ENCODE data around the gene WDR93.
"Not testable (repeated sequence)": the region's sequence is repeated elsewhere in the genome, so short reads cannot be mapped to it uniquely, and the experiment has no call there.

WDR93 gene

DNA sequence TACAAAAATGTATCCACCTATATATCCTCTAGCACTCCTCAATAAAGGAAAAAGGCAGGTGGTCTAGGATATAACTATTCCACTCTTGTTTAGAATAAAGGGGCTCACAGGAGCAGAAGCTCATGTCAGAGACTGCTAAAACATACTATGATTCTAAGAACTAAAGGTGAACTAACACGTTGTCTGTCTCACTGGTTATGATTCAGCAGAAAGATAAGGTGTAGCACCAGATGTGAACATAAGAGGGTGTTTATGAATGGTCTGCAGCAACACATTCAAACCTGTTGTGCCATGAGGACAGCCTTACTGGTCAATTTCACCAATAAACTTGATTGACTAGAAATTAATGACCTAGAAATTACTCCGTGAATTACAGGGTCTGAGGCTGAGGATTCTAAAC is 4.6 kb upstream of the WDR93 start:
- no peak for DNase-seq (ENCODE audit: low read depth in 3 of 3)

DNA sequence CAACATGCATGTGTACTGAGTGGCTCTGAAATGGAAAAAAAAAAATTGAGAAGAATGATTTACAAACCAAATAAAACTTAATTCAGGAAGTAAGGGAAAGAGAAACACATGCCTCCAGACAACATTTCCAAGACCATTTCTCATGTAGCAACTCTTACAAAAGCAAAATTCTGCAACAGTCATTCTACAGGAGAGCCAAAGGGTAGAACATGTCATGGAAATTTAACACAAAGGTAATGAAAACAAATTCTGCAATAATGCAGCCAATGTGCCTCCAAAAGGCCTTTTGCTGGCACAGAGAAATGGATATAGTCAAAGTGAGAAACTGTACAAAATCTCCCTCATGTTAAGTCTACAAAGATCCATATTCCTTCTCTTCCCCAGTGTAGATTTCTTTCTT is 4.1 kb upstream of the WDR93 start:
- DNase-seq (ENCODE audit: low read depth in 3 of 3): no peak

DNA sequence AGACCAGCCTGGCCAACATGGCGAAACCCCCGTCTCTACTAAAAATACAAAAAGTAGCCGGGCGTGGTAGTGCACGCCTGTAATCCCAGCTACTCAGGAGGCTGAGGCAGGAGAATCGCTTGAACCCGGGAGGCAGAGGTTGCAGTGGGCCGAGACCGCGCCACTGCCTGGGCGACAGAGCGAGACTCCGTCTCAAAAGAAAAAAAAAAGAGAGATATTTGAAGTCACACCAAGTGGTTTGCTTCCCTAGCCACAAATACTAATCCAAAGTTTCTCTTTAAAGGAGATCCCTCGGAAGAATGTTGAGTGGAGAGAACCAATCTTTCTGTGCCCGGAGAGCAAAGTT is 708 bp upstream of the WDR93 start:
- DNase-seq (ENCODE audit: low read depth in 3 of 3): not testable (repeated sequence)

DNA sequence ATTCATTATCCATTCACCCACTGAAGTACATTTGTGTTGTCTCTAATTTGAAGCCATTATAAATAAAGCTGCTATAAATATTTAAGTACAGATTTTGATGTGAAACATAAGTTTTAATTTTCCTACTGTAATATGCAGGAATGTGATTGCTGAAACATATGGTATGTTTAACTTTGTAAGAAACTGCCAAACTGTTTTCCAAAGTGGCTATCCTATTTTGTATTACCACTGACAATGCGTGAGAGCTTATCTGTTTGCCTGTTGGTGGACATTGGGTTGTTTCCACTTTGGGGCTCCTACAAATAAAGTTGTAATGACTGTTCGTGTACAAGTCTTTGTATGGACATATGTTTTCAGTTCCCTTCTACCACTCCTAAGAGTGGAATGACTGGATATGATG is 2.5 kb downstream of the WDR93 start:
- DNase-seq (ENCODE audit: low read depth in 3 of 3): no peak

DNA sequence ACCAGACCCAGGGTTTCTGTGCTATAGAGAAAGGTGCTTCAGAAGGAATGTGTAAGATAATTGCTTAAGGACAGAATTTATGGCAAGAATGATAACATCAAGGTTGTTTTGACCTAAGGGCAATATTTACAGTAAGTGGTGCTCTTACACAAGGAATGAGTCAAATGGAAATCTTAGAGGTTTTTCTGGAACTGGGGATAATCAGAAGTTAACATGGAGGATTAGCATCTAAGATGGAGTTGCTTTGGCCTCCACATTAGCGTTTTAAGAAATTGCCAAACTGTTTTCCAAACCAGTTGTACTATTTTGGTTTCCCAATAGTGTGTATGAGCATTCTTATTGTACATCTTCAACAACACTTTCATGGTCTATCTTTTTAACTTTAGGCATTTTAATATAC is 3.1 kb downstream of the WDR93 start:
- DNase-seq (ENCODE audit: low read depth in 3 of 3): no peak

DNA sequence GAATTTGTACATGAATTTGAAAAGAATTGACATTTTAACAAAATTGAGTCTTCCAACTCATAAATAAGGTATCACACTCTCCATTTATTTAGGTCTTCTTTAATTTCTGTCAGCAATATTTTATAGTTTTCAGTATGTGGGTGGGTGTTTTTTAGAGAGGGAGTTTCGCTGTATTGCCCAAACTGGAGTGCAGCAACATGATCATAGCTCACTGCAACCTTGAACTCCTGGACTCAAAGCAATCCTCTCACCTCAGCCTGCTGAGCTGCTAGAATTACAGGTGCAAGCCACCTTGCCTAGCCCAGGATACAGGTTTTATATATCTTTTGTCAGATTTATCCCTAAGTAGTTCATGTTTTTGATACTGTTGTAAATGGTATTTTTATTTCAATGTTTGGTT is 4.6 kb downstream of the WDR93 start:
- no peak for DNase-seq (ENCODE audit: low read depth in 3 of 3)

DNA sequence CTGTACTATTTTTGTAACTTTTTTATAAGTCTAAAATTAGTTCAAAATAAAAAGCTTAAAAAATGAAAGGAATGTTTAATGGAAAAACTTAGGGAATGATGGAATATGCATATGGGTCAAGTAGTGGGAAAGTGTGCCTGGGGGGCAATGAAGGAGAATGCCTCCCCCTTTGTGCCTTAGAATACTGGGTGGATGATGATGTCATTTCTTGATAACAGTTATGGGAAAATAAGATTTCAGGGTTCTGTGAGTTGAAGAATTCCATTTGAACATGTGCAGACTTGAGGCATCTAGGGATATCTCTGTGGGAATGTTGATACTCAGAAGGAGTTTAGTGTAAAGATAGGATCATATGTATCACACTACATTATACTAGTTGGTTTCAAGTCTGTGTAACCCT is 13.8 kb downstream of the WDR93 start:
- DNase-seq (ENCODE audit: low read depth in 3 of 3): no peak

DNA sequence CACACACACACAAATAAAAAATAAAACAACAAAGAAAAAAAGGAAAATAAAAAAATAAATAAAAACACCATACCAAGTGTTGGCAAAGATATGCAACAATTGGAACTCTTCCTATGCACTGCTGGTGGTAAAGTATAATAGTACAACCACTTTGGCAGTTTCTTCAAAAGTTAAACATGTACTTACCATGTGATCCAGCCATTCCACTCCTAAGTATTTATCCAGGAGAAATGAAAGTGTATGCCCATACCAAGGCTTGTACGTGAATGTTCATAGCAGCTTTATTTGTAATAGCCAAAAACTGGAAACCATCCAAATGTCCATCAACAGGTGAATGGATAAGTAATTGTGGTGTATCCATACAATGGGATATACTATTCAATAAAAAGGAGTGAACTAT is 17.0 kb downstream of the WDR93 start:
- no peak for DNase-seq (ENCODE audit: low read depth in 3 of 3)

DNA sequence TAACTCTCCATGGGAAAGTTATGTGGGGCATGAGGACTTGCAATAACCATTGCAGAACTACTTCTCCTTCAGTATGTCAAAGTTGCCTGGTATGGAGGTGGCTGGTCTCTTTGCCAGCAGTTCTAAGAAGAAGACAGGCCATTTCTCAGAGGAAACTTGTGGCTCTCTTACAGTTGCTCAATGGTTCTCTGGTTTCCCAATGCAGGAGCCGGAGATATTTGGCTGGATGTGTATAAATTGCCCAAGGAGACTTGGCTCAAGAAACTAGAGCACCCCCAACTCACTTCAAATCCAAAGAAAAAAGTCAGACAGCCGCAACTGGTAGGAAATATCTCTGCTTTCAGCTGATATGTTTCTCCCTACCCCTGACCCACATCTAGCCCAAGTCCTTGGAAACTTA is 24.2 kb downstream of the WDR93 start:
- DNase-seq (ENCODE audit: low read depth in 3 of 3): no peak

DNA sequence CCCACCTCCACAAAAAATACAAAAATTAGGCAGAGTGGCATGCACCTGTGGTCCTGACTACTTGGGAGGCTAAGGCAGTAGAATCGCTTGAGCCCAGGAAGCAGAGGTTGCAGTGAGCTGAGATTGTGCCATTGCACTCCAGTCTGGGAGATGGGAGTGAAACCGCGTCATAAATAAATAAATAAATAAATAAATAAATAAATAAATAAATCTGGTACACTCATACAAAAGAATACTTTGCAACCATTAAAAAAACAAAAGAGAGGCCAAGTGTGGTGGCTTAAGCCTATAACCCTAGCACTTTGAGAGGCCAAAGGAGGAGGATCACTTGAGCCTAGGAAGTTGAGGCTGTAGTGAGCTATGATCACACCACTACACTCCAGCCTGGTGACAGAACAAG is 32.4 kb downstream of the WDR93 start:
- DNase-seq (ENCODE audit: low read depth in 3 of 3): no peak

DNA sequence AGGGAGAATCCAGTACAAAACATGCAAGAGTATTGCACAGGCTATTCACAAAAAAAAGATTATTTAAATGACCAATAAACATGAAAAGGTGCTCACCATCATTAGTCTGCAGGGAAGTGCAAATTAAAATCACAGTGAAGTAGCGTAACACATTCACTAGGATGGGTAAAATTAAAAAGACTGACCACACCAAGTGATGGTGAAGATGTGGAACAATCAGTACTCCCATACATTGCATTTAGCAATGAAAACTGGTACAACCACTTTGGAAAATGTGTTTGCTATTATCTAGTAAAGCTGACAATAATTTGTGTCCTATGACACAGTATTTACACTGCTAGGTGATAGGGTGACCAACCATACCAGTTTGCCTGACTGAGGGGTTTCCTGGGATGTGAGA is 34.0 kb downstream of the WDR93 start:
- no peak for DNase-seq (ENCODE audit: low read depth in 3 of 3)

DNA sequence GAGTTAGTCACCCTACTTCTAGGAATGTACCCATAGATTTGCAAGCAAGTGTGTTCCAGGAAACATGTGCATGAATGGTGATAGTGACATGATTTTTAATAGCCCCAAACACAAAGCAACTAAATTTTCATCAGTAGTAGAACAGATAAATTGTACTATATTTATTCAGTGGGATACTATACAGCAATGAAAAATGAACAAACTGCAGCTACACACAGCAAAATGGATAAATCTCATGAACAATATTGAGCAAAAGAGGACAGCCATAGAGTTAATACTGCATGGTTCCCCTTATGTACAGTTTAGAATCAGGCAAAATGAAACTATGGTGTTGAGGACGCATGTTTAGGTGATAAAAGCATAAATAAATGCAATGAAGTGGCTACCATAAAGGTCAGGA is 34.5 kb downstream of the WDR93 start:
- no peak for DNase-seq (ENCODE audit: low read depth in 3 of 3)

DNA sequence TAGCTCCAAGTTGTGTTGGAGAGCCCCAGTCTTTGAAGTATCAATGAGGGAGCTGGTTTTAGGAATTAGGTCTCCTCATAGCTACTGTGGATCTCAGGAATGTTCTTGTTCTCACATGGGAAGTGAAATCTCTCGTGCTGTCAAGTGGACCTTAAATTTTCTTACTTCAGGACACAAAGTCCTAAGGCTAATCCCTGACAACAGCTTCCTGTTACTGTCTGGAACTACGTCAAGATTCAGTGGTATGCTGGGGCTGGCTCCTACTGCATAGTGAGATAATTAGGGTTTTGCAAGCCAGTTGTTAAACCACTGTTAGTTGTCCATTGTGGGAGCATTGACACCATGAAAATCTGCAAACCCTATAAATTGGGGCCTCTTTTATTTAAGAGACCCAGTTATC is 37.6 kb downstream of the WDR93 start:
- DNase-seq (ENCODE audit: low read depth in 3 of 3): no peak

DNA sequence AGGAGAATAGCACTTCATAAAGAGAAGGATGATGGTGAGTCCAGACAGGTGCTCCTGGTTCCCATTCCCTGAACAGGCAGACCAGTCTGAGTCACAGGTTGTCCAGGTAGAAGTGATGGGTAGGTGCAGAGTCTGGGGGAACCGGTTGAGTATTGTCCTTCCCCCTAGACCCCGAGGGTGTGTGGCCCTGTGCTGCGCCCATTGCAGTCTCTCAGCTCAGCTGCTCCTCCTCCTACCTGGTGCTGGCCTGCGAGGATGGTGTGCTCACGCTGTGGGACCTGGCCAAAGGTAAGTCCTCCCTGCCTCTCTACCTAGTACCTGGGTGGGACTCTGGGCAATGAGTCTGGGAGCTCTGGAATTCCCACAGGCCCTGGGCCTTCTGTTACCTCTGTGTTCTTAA is 40.7 kb downstream of the WDR93 start:
- no peak for DNase-seq (ENCODE audit: low read depth in 3 of 3)

DNA sequence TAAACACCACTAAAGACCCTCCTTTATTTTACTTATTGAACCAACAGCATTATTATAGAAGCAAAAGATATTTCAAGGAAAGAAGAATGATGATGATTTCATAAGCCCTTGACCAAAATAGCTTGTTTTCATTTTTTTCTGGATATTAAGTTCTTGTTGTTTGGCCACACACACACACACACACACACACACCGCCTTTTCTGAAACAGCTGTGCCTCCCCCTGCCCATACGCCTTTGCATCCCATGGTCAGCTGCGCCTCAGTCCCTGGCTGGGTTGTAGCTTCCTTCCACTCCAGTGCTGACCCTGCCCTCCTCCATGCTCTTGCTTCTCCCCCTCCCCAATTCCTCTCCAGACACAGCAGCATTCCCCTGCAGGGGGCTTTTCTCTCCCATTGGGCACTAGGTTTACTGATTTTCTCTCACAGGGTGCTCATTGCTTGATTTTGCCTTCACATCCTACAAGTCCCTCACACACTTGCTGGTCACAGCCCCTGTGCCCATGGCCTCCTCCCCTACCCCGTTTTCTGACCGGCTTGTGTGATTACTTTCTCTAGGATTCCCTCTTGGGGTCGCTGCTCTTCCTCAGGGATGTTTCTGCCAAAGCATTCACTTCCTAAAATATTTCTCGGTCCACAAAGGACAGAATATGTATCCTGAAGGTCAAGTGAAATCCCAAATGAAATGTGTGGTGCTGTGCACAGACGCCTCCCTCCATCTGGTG is 42.0 kb downstream of the WDR93 start:
- no peak for DNase-seq (ENCODE audit: low read depth in 3 of 3)

DNA sequence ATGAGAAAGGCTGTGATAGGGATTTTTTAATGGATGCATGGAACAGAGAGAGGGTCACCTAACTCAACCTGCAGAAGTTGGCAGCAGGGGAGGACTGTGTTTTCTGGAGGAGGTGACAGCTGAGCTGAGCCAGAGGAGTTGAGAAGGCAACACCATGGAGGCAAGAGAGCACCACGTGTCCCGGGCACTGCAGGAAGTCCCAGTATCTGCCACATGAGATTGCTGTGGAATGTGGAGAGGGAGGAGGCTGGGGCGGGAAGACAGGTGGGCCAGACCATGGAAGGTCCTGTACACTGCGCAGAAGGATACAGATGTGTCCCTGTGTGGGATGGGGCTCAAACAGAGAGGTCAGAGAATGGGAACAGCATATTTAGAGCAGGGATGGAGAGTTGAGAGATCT is 45.2 kb downstream of the WDR93 start:
- no peak for DNase-seq (ENCODE audit: low read depth in 3 of 3)

DNA sequence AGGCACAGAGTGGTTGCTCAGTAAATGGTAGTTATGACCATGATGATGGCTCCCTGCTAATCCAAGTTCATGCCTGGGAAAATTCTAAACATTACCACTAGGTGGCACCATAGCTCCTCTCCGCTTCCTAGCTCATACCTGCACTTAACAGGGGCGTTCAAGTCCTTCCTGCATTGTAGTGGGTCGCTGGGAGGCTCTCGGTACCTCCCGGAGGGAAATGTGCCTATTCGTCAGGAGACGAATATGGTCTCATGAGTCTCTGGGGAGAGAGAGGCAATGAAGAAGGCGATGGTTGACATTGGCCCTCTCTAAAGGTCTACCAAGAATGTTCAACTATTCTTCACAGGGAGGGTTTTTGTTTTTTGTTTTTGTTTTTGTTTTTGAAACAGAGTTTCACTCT is 49.5 kb downstream of the WDR93 start:
- peak; percentile 19 to 36 (median 21) for DNase-seq (ENCODE audit: low read depth in 3 of 3)

DNA sequence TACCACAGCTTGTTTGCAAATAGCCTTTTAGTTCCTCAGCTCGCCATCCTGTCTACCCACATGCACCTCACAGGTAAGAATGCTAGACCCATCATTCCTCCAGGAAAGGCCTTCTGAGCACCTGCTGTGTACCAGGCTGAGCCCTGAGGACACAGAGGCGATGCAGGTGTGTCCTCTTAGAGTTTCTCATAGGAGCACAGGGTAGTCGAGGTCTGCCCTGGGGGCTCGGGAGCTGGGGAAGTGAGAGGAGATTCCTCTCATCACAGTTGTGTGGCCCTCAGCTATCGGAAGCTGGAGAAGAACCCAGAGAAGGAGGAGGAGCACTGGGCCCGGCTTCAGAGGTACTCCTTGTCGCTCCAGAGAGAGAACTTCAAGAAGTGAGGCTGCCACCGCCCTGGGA is 52.4 kb downstream of the WDR93 start:
- DNase-seq (ENCODE audit: low read depth in 3 of 3): no peak

DNA sequence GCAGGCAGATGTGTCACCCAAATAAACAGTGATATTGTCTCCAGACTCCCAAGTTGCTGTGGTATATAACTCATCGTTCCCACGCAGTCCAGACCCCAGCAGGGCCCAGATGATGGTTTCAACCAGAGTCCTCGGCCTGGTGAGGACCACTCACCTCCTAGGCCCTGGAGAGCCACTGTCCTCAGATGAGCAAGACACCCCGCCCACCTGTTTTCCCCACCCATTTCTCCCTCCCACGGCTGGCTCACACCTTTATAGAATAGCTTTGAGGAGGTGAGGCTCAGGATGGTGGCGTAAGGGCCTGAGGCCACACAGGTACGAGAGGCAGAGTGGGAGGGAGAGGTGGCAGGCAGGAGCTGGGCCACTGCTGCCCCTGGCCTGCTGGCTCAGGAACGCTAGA is 53.0 kb downstream of the WDR93 start:
- no peak for DNase-seq (ENCODE audit: low read depth in 3 of 3)

DNA sequence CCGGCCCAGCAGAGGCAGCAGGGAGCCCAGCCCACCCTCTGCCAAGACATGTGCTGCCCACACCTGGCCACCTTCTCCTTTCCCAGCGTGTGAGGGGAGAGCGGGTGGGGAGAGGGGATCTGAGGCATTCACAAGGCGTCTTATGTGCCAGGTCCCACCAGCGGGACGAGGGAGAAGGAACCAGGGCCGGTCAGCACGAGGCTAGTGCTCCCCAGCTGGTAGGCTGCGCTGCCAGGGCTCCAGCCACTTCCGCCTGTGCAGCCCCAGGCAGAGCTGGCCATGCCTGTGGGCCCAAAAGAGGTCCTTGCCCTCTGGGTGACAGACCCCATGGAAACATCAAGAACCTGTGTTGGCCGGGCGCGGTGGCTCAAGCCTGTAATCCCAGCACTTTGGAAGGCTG is 54.5 kb downstream of the WDR93 start:
- no peak for DNase-seq (ENCODE audit: low read depth in 3 of 3)

DNA sequence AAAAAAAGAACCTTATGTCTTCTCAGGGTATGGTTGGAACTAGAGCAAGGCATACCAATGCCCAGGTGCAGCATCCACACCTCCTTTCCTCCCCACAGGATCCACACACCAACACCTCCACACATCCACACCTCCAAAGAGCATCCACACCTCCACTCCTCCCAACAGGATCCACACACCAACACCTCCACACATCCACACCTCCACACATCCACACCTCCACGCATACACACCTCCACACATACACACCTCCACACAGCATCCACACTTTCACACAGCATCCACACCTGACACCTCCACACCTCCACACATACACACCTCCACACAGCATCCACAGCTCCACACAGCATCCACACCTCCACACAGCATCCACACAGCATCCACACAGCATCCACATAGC is 55.2 kb downstream of the WDR93 start:
- DNase-seq (ENCODE audit: low read depth in 3 of 3): no peak

DNA sequence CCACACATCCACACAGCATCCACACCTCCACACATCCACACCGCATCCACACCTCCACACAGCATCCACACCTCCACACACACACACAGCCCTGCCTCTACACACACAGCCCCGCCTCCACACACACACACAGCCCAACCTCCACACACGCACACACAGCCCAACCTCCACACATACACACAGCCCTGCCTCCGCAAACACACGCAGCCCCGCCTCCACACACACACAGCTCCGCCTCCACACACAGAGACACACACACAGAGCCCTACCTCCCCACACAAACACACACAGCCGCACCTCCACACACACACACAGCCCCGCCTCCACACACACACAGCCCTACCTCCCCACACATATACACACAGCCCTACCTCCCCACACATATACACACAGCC is 55.8 kb downstream of the WDR93 start:
- DNase-seq (ENCODE audit: low read depth in 3 of 3): no peak

DNA sequence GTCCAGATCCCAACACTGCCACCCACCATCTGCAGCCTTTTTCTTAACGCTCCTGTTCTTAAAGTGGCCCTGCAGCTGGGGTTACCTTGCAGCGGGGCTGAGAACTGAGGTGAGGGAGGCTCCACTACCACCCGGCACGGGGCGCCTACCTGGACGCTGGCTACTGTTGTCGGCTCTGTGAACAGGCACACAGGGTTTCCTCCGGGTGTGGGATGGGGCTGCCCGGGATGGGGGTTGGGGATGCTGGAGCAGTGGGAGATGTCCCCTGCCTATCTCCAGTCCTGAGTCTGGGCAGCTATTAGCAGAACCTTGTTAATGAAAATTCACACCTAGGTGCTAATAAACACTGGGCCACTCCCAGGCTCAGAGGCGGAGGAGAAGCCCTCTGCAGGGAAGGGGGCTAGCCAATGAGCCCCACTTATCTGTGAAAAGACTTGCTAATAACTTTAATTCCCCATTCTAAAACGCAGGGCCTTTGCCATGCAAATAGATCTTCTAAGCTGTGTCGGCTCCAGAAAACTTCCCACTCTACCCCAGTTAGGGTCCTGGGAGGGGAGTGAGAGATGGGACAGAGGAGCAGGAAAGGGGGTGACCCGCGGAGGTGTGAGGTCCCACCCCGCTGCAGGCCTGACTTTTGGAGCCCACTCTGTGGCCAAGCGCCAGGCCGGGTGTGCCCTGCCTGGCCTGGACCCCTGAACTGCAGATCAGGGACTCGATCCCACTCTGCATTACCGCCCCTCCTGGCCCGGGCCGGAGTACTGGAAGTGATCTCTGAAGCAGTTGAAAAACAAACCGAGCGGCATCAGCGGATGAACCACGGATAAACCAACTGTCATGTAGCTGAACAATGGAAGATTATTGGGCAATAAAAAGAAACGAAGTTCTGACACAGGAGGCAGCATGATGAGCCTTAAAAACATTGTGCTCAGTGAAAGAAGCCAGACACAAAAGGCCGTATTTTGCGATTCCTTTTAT is 57.4 kb downstream of the WDR93 start:
- no peak for DNase-seq (ENCODE audit: low read depth in 3 of 3)
